ENCODE data around the gene HPSE. TPM values are rescaled to one million over a fixed set of nuclear protein-coding genes. Genes with fewer than 3 reads are reported as not detected.

HPSE gene
- total and polyA plus RNA-seq, 2 of the 8 experiments (the other 6 are each of a cell fraction or from before 2014, with no cell fraction given): 1.5 to 5.0 TPM

DNA sequence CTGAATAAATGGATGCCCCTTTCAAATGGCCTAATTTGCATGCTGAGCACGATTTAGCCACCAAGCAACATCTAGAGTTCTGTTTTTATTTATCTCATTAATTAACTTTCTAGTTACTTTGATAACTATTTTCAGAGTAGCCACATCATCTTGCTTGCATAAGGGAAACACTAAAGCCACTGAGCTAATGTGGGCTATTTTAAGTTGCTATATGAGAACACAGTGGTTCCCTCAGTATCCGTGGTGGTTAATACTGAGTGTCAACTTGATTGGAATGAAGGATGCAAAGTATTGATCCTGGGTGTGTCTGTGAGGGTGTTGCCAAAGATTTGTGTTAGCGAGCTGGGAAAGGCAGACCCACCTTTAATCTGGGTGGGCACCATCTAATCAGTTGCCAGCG is 25.4 kb upstream of the HPSE start:
- Histone ChIP-seq H2BK5ac (ENCODE audit: low read depth, low read length) (no peak overlapping the region), H3K4me3 (ENCODE audit: extremely low read depth in 1 of 4, insufficient read depth in 2 of 4, low read depth in 3 of 4, low read length in 4 of 4) (no peak overlapping the region), H2BK15ac (ENCODE audit: low read length) (no peak overlapping the region; the same call in 1 of the 2 replicates), H3K56ac (replicated peaks; ENCODE audit: insufficient read length, low read depth, low read length) (no peak overlapping the region), H3K4ac (replicated peaks; ENCODE audit: insufficient read length, low read depth, low read length) (no peak overlapping the region), H2AFZ (ENCODE audit: low read length) (no peak overlapping the region), H3K23me2 (ENCODE audit: low read depth, low read length) (no peaks in the 10 kb centered on the region), H3K18ac (ENCODE audit: extremely low read depth, low read length) (no peak overlapping the region), H3K14ac (ENCODE audit: insufficient read length) (no peak overlapping the region), H3K9me3 (ENCODE audit: insufficient read depth in 2 of 2, low read depth in 1 of 2, low read length in 1 of 2) (no peaks in the 10 kb centered on the region), H2AK5ac (ENCODE audit: low read depth, low read length) (no peak overlapping the region), H3K4me2 (ENCODE audit: insufficient read depth in 1 of 2, low read depth in 2 of 2, low read length in 2 of 2) (no peak overlapping the region), H2BK120ac (replicated peaks; ENCODE audit: low read depth, low read length) (no peak overlapping the region), H3K79me2 (ENCODE audit: control insufficient read depth in 1 of 2, insufficient read depth in 2 of 2, low read length in 2 of 2) (no peaks in the 10 kb centered on the region), H3K27me3 (replicated peaks in 1 of 4; ENCODE audit: control insufficient read depth in 3 of 4, extremely low read depth in 1 of 4, insufficient read depth in 3 of 4, low read length in 3 of 4) (no peaks in the 10 kb centered on the region), H2BK20ac (ENCODE audit: low read length) (no peak overlapping the region), H2BK12ac (ENCODE audit: low read depth, low read length) (peak overlapping the region; percentile 46; the same call in 1 of the 2 replicates), H3K27ac (ENCODE audit: low read depth, low read length) (no peak overlapping the region), H4K20me1 (replicated peaks in 1 of 2; ENCODE audit: control insufficient read depth in 1 of 2, insufficient read depth in 2 of 2, low read length in 2 of 2) (no peaks in the 10 kb centered on the region), H4K8ac (ENCODE audit: extremely low read depth, insufficient read depth, low read length) (no peak overlapping the region), H3K9ac (replicated peaks in 1 of 4; ENCODE audit: extremely low read depth in 1 of 4, low read depth in 3 of 4, low read length in 3 of 4) (no peak overlapping the region), H3K79me1 (ENCODE audit: low read depth, low read length) (no peaks in the 10 kb centered on the region), H3K4me1 (replicated peaks in 1 of 4; ENCODE audit: control insufficient read depth in 3 of 4, insufficient read depth in 4 of 4, low read length in 3 of 4) (peaks cover 0 to 7% (median 1%) of the 10 kb centered on the region in 4 experiments; a peak in 3 of 7 replicates), H3K23ac (ENCODE audit: insufficient read length) (no peak overlapping the region), H3K36me3 (ENCODE audit: control insufficient read depth in 2 of 4, insufficient read depth in 4 of 4, low read length in 3 of 4) (no peaks in the 10 kb centered on the region), H4K5ac (ENCODE audit: insufficient read length, low read depth, low read length) (no peak overlapping the region), H4K91ac (replicated peaks; ENCODE audit: insufficient read length, low read length) (no peak overlapping the region)
- no peak for TF ChIP-seq EGR1 (IDR thresholded peaks at IDR 0.05; ENCODE audit: borderline replicate concordance, low read depth, low read length)
- no peak for TF ChIP-seq YY1 (IDR thresholded peaks at IDR 0.05; ENCODE audit: low read depth, low read length)
- no peak for TF ChIP-seq SAP30 (IDR thresholded peaks at IDR 0.05; ENCODE audit: insufficient read depth, insufficient replicate concordance, low read length)
- no peak for TF ChIP-seq RBBP5 (IDR thresholded peaks at IDR 0.05; ENCODE audit: borderline replicate concordance, low read depth, low read length)
- DNase-seq (ENCODE audit: low read depth in 1 of 2, low spot score in 2 of 2) (no peak), FAIRE-seq (no peak)
- ChIA-PET POLR2A (ENCODE audit: partially characterized antibody) (no interaction called here), CTCF (ENCODE audit: partially characterized antibody) (interaction anchor here (0.8 kb wide), 1 partner anchor 91 kb away, joined by 3 read pairs; no protein-coding TSS in a partner anchor)
- WGBS, 2 experiments (ENCODE audit: extremely low coverage in 1 of 2, insufficient coverage in 1 of 2, insufficient read length in 1 of 2, insufficient replicate concordance in 2 of 2, low coverage in 1 of 2, low lambda C conversion rate in 2 of 2, missing lambda C conversion rate in 1 of 2): 88% methylated on average over 4 of the region's 4 CpGs; no CpG with 5 or more reads in 1 of the 2 experiments
